ENCODE results near the gene EIF3A.

The EIF3A gene

GRCh38 chr10:118998183-118998582, 82.4 kb downstream of the EIF3A start:
- no peak for DNase-seq

DNA sequence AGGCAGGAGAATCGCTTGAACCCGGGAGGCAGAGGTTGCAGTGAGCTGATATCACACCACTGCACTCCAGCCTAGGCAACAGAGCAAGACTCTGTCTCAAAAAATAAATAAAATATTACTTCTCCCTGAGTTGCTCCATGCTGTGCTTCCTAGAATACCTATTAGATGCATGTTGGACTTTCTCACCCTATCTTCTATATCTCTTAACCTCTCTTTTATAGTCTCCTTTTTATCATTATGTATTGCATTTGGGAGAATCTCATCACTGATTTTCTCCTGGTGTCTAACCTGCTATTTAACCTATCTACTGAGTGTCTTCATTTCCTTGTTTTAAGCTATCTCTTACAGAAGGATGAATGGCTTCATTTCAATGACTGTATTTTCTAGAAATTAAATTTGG, 83.2 kb downstream of the EIF3A start:
- no peak for DNase-seq

DNA sequence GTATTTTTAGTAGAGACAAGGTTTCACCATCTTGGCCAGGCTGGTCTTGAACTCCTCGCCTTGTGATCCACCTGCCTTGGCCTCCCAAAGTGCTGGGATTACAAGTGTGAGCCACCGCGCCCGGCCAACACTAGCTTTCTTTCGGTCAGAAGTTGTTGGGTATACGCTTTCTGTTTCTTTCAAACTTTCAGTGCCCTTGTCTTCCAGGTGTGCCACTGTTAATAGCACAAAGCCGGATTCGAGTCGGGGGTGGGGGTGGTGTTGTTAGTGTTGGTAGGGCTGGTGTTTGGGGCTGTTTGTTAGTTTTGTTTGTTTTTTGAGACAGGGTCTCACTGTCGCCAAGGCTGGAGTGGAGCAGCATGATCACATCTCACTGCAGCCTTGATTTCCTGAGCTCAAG, 84.9 kb downstream of the EIF3A start:
- DNase-seq: no peak

DNA sequence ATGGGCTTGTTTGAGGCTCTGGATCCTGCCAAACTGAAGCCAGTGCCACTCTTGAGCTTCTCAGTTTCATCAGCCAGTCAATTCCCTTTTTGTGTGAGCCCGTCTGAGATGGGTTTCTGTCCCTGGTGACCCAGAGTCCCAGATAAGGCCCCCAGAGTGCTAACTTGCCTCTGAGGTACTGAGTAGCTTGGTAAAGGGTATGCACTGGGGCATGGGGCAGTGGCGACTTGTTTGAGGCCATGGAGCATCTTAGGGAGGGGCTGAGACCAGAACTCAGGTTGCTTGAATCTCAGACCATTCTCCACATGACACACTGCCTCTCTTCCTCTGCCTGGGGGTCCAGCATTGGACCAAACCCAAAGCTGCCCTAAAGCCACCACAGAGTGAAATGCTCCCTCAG, 86.3 kb downstream of the EIF3A start:
- DNase-seq: no peak

- DNase-seq: no peak
Measured at GRCh38 chr10:118993214-118993613, 87.4 kb downstream of the EIF3A start.

DNA sequence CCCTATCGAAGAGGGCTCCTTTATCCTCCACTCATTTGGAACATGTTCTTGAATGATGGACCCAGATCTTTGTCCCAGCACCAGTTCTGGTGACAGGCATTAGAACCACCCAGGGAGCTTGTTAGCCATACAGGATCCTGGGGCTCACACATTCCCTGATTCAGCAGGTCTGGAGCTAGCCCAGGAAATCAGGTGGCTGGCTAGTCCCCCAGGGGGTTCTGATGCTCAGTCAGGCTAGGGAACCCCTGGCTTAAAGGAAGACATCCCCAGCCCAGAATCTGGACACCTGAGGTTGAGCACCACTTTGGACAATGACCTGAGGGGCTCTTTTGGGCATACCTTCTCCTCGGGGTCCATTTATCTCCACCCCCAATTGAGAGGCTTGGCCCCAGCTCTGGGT, 88.1 kb downstream of the EIF3A start:
- no peak for DNase-seq

DNA sequence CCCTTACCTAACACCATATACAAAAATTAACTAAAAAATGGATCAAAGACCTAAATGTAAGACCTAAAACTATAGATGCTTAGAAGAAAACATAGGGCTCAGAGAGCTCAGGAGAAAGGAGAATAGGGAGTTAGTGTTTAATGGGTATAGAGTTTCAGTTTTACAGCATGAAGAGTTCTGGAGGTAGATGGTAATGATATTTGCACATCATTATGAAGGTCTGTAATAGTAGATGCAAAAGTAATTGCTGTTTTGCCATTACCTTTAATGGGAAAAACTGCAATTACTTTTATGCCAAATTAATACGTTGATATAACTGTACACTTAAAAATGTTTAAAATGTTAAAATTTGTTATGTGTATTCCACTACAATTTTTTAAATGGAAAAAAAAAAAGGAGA, 90.3 kb downstream of the EIF3A start:
- DNase-seq: no peak

- no peak for DNase-seq
Measured at GRCh38 chr10:118986815-118987790, 93.5 kb downstream of the EIF3A start.

DNA sequence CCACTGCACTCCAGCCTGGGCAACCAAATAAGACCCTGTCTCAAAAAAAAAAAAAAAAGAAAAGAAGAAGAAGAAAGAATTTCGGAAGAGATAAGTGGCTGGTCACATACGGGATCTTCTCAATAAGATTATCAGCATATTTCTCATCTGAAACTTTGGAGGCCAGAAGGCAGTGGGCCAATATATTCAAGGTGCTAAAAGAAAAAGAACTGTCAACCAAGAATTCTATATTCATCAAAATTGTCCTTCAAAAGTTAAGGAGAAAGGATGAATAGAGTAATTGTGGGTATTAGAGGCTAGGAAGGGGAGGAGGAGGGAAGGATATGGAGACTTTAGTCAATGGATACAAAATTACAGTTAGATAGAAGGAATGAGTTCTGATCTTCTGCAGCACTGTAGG, 95.0 kb downstream of the EIF3A start:
- DNase-seq: no peak

Data from NCI-H524 (cell line).